NCI-H1436 treated with DMSO at 0.1 percent for 48 hours (cell line): ENCODE measurements around the gene CYP11A1.
"Not testable (repeated sequence)": the region's sequence is repeated elsewhere in the genome, so short reads cannot be mapped to it uniquely, and the experiment has no call there.

Experiments
- DNase-seq: peaks from one replicate; lab custom pipeline; 2025; lab: John Stamatoyannopoulos, UW

CYP11A1 gene

DNA sequence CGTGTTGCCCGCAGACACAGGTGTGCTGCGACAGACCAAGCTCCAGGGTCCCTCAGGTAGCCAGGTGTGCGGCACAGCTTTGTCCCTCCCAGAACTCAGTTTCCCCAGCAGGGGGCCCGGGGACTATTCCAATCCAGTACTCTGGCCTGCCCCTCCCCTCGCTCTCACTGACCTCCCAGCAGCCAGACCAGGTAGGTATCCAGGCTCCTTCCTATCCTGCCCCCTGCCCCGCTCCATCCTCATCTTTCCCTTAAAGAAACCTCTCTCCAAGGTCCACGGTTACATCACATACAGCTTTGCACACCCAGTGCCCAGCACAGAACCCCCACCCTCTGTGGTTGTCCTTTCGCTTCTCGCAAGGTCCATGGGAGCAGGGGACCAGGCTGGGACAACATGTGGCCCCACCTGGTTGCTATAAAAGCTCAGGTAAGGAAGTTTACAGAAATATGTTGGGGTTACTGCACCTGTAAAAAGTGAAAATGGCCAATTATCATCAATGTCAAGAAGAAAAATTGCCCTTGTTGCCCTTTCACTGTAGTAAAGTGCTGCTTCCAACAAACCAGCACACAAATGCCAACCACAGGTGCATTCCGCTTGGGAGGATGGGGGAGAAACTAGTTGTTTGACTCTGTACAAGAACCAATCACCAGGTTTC lies 7.3 kb upstream of the CYP11A1 start:
- no peak for DNase-seq

DNA sequence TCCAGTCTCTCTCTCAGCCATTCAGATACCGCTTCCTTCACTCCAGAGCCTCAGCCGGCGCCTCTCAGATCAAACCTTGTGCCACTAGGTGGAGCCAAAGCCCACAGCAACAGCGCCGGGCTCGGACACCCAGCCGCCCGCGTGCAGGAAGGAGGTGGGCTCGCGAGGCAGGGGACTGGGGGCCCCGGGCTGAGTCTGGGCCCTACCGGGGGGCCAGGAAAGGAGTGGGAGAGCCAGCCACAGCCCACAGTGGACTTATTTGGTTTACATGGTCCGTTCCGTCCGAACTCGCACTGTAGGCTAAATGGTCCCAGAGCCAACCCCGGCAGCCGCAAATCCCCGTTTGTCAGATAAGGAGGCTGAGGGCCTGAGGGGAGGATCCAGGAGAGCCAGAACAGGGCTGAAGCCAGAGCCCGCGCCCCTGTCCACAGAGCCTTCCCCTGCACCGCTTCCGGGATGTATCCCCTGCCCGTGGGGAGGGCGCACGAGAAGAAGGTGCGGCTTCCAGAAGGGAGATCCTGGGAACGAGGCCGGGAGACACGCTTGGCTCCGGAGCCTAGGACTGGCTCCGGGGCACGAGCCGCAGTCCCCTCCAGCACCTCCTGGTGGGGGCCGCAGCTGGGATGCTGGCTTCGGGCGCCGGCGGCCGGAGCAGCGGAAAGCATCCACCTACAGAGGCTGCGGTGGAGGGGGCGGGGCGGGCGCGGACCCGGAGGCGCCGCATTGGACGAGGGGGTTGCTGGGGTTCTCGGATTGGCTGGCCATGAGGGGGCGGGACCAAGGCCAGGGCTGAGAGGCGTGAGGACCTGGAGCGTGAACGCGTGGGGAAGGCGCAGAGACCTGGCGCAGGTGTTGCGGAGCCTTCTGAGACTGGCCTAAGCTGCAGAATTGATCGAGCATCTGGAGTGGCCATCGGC lies 6.5 kb upstream of the CYP11A1 start:
- peak; percentile 53 for DNase-seq

DNA sequence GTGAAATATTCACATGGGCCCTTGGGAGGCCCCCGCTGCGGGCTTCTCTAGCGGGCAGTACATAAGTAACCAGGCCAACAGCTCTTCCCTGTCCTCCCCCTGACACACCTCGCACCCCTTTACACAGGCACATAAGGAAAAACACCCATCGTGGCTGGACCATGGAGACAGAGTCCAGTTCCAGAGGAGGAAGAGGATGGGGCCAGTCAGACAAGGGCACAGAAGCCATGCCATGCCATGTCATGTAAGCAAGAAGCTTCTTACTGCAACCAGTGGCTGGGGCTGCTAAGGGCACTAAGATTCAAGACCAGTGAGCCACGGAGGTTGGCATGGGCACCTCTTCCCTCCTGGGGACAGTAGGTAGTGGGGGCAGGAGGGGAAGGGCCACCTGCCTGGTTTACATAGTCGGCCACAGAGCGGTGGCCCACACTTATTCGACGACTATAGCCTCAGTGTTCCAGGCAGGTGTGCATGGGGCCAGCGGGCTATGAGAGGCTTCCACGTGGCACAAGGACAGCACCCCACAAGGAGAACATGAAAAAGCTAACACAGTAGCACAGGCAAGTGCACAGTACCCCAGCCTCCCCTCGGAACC lies 5.7 kb upstream of the CYP11A1 start:
- no peak for DNase-seq

DNA sequence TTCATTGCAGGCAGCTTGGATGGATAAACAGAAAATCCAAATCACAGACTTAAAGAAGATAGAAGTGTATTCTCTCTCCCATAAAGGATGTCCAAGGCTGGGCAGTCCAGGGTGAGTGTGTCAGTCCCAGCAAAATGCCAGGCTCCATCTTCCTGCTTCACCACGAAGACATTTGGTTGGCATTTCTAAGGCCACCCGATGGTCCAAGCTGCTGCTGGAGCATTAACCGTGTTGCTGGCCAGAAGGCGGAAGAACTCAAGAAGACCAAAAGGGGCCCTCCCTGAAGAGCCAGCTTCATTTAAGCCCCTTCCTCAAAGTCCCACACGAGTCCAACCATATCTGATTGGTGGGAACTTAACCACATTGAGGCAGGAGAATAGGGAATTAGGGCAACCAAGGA lies 3.0 kb upstream of the CYP11A1 start:
- no peak for DNase-seq

DNA sequence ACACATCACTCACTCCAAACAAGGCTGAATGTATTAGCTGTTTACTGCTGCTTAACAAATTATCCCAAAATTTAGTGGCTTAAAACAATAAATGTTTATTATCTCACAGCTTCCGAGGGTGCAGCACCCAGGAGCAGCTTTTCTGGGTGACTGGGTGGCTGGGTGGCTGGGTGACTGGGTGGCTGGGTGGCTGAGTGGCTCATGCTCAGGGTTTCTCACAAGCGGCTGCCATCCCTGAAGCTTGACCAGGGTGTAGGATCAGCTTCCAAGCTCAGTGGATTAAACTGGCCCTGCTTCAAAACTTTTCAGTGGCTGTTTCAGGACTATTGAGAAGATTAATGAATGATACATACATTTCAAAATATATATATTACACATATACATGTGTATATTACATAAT lies 2.3 kb upstream of the CYP11A1 start:
- no peak for DNase-seq

DNA sequence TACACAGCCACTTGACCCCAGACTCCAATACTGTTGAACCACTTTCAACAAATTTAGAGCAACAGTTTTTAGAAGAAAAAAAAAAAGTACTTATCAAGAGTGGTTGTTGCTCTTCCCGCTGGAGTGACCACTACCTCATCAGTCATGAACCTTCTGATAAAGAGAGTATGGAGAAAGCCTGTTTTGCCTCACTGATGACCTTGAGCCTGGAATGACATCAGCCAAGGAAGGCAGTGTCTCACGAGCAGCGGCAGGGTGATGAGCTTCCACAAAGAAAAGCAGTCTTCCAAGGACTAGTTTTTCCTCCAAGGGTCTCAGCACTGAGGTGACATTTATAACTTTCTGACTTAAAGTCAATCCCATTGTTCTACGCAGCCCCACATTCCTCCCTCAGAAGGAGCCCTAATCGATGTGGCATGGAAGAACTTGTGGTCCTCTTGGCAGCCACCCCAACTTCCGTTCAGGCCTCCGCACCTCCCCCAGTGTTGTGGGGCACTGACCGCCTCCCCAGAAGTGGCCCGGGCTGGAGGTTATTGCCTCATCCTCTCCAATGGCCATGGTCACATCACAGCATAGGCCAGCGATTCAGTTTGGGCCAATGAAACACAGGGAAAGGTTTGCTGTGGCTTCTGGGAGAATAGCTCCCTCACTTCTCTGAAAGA lies 1.8 kb upstream of the CYP11A1 start:
- no peak for DNase-seq

DNA sequence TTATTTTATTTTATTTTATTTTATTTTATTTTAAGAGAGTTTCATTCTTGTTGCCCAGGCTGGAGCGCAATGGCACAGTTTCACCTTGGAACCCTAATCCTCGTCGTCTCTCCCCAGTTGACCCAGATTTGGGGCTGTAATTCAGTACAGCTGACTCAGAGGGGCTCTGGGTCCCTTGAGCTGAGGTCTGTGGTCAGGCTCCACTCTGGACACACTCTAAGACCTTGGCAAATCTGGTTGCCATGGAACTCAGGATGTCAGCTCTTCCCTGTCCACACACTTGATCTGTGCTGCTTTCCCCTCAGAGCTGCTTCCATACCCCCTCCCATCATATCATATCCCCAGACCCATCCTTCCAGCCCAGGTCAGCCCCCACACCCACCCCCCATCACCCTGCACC lies 675 bp upstream of the CYP11A1 start:
- DNase-seq: no peak

DNA sequence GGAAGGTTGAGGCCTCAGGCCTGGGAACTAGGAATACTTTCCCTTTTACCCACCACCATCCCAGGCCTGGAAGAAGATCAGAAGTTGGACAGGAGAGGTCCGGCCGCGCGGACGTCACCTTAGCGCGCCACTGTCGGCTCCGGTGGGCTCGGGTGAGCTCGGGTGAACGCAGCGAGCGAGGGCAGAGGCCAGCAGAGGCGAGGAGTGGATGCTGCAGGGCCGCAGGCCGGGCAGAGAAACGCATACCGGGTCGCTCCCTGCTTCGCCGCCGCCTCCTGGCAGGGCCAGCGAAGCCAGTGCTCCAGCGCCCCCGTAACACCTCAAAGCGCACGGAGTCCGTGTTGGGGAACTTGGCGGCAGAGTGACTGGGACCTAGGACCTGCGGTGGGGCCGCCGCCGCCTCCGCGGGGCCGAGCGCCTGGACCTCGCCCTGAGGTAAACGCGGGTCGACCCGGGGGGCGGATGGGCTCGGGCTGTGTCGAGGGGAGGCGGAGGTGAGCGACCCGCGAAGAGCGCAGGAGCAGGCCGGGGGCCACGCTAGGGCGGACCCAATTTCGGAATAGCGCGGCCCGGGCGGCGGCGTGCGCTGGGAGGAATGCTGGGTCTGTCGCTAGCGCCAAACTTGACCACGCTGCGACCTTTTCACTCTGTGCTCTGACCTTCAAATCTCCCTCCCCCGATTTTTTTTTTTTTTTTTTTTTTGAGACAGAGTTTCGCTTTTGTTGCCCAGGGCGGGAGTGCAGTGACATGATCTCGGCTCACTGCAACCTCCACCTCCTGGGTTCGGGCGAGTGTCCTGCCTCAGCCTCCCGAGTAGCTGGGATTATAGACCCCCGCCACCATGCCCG lies 1.6 kb downstream of the CYP11A1 start:
- DNase-seq: no peak

DNA sequence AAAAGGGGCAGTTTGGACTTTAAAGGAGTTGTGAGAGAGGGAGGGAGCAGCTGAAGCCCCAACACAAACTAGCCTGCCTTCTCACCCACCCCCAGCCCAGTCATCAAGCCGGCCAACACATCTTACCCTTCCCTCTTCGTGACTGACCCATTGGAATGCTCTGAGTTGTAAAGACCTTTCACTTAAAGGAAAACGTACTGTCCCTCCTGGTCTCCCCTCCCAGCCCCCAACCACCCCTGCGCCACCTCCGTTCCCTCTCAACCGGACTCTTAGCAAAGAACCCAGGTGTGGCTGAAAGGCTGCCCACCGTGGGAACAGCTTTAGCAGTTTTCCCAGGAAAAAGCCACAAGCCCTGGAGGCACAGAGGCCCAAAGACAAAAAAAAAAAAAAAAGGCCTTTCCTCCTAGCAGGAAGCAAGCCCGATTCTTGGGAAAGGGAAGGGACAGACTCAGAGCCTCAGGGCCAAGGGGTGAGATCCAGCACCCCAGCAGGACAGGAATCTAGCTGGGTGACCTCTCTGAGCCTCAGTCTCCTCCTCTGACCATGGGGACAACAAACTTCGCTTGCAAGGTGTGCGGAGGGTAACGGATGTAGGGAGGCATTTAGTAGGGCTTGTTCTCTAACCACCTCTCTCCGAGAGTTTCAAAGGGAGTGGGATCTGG lies 2.4 kb downstream of the CYP11A1 start:
- DNase-seq: no peak

DNA sequence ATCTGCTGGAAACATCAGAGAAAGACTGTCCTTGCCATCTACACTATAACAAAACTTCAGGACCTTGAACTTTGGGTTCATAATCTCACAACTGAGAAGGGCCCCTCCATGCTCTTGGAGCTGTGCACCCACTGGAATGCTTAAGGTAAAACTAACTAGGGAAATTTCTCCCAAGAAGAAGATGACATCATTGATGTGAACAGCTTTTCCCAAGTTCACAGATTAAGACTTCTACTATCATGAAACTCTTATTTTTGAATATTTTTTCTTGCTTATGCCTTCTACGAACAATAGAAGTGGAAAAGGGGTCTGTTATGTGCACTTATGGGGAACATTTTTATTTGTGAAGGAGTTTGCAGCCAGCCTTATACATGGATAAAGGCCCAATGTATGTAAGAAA lies 5.0 kb downstream of the CYP11A1 start:
- DNase-seq: no peak

DNA sequence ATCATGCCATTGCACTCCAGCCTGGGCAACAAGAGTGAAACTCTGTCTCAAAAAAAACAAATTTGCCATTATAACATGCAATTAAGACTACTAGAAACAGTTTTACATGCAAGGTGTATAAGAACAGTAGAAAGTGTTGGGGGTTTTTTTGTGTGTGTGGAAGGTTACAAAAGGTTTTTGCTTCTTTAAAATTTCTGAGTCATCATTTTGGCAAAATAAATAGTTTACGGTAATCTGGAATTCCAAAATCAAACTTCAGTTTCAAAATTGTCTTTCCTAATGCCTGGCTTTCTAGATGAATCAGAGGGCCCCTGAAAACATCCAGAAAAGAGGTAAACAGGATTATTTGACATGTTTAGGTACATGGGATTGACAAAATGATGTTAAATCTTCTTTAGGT lies 6.6 kb downstream of the CYP11A1 start:
- DNase-seq: not testable (repeated sequence)

DNA sequence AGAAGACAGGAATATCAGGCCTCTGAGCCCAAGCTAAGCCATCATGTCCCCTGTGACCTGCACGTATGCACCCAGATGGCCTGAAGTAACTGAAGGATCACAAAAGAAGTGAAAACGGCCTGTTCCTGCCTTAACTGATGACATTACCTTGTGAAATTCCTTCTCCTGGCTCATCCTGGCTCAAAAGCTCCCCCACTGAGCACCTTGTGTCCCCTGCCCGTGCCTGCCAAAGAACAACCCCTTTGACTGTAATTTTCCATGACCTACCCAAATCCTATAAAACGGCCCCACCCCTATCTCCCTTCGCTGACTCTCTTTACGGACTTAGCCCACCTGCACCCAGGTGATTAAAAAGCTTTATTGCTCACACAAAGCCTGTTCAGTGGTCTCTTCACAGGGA lies 8.1 kb downstream of the CYP11A1 start:
- DNase-seq: not testable (repeated sequence)

DNA sequence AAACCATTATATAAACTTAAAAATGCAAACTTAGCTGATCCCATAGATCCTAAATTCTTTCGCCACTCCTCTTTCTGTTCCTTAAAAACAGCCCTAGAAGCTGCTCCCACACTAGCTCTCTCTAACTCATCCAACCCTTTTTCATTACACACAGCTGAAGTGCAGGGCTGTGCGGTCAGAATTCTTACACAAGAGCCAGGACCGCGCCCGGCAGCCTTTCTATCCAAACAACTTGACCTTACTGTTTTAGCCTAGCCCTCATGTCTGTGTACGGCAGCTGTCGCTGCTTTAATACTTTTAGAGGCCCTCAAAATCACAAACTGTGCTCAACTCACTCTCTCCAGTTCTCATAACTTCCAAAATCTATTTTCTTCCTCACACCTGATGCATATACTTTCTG lies 9.9 kb downstream of the CYP11A1 start:
- not testable (repeated sequence) for DNase-seq

DNA sequence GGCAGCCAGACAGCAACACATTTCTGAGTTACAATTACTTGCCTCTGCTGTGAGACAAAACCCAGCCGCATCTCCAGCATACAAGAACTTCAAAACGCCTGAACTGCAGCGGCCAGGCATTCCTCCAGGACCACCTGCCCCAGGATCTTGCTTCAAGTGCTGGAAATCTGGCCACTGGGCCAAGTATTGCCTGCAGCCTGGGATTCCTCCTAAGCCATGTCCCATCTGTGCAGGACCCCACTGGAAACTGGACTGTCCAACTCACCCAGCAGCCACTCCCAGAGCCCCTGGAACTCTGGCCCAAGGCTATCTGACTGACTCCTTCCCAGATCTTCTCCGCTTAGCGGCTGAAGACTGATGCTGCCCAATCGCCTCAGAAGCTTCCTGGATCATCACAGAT lies 11.4 kb downstream of the CYP11A1 start:
- not testable (repeated sequence) for DNase-seq

DNA sequence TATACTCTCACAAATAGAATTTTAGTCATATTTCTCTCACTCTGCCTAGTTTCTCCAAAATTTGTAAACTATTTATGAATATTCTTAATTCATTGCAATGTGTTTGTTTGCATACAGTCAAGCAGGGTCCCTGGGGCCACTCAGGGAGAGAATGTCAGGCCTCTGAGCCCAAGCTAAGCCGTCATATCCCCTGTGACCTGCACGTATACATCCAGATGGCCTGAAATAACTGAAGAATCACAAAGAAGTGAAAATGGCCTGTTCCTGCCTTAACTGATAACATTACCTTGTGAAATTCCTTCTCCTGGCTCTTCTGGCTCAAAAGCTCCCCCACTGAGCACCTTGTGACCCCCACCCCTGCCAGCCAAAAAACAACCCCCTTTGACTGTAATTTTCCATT lies 13.5 kb downstream of the CYP11A1 start:
- not testable (repeated sequence) for DNase-seq

DNA sequence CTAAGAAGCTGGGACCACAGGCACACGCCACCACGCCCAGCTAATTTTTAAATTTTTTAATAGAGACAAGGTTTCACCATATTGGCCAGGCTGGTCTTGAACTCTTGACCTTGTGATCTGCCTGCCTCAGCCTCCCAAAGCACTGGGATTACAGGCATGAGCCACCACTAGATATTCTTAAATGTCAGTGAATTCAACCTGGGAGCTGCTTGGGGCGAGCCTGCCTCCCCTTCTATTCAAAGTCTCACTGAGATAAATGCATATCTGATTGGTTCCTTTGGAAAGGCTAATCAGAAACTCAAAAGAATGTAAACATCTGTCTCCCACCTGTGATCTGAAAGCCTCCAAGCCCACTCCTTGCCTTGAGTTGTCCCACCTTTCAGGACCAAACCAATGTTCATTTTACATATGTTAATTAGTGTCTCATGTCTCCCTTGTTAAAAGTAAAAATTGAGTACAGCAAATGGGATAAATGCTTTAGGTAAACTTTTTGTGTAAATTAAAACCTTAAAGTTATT lies 15.0 kb downstream of the CYP11A1 start:
- no peak for DNase-seq

DNA sequence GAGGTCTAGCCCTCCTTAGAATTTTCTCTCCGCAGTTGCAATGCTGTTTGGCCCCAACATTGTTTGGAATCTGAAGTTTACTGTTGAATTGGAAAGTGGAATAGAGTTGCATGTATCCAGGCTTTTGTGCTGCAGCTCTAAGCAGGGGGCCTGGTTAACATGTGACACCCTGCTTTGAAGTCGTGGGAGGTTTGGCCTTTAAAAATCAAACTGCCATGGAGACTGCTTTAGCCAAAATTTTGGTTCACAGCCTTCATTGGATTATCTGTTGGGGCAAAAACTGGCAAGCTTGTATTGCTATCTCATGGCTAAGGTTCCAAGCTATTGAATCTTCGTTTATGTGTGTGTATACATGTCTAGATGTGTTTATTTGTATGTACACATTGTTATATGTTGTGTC lies 15.8 kb downstream of the CYP11A1 start:
- no peak for DNase-seq

DNA sequence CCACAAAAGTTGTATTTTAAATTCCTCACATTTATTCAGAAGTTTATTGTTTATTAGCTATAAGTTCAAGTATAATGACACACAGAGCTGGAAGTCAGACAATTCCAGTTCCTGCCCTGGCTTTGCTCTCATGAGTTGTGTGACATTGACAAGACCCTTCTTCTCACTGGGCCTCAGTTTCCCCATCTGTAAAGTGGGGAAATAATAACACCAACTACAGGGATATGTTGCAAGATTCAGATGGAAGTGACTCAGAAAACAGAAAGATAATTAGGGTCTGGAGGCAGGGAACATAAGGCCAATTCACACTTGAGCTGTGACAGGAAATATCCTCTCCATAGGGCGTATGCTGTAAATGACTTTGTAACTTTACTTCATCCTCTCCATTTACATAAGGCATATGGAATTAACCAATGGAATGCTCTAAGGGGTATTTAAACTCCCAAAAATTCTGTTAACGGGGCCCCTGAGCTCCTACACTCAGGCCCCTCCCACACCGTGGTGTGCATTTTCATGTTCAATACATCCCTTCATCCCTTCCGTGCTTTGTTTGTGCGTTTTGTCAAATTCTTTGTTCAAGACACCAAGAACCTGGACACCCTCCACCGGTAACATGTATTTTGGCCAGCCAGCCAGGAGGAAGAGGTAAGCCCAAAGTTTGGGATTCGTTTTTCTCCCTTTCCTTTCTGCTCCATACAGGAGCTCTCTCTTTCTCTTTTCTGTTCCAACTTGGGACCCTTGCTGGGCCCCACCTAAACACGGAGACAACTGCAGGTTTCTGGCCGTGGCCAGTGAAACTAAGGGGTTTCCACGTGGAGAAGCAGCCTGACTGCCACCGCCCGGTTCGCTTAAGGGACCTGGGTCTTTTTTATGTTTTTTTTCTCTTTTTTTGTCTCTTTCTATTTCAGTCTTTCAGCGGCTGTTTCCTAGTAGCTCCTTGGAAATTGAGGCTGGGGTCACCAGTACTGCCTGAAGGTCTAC lies 16.9 kb downstream of the CYP11A1 start:
- DNase-seq: no peak

DNA sequence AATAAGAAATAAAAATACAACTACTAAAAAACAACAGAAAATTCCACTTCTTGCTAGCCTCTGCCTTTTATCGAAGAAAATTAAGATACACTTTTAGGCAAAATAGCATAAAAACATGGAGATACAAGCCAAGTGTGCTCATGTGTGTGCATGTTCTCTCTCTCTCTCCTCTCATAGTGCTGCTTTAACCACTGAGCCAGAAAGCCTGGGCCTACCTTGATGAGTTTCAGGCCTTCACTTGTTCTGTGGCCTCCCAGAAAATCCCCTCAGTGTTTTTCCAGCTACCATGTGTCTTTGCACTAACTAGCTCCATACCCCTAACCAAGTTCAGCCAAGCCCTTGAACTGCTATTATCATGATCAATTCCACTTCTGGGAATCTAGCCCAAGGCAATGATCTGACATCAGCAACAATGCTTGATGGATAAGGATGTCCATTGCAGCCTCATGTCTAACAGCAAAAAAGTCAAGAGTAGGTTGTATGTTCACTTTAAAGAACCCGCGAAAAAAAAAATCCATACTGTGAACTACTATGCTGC lies 18.1 kb downstream of the CYP11A1 start:
- DNase-seq: no peak
